Ammon's horn (tissue), 1 donor: ENCODE data around the gene KRT79.
"Not testable (repeated sequence)": the region's sequence is repeated elsewhere in the genome, so short reads cannot be mapped to it uniquely, and the experiment has no call there.

Experiments
- DNase-seq: peaks from one replicate; pipeline ENCODE4 v3.0.0-alpha.2; 2016; ENCODE audit warnings: low spot score

KRT79 gene

GRCh38 chr12:52806821-52807543, 27.1 kb downstream of the KRT79 start:
- no peak for DNase-seq

GRCh38 chr12:52806169-52806811, 27.8 kb downstream of the KRT79 start:
- DNase-seq = no peak

- no peak for DNase-seq
These were observed 28.4 kb downstream of the KRT79 start for GRCh38 chr12:52805739-52806138.

- DNase-seq = no peak
These were observed 29.1 kb downstream of the KRT79 start for GRCh38 chr12:52805000-52805399.

GRCh38 chr12:52802442-52802841, 31.7 kb downstream of the KRT79 start:
- no peak for DNase-seq

- no peak for DNase-seq
These were observed 32.3 kb downstream of the KRT79 start for GRCh38 chr12:52801773-52802172.

GRCh38 chr12:52800259-52800917, 33.7 kb downstream of the KRT79 start:
- no peak for DNase-seq

GRCh38 chr12:52799505-52800211, 34.5 kb downstream of the KRT79 start:
- no peak for DNase-seq

GRCh38 chr12:52798671-52799504, 35.2 kb downstream of the KRT79 start:
- DNase-seq = no peak

- no peak for DNase-seq
These were observed 36.0 kb downstream of the KRT79 start for GRCh38 chr12:52798003-52798670.

GRCh38 chr12:52797529-52797894, 36.6 kb downstream of the KRT79 start:
- DNase-seq = no peak

GRCh38 chr12:52796839-52797528, 37.1 kb downstream of the KRT79 start:
- no peak for DNase-seq

- DNase-seq = no peak
These were observed 37.7 kb downstream of the KRT79 start for GRCh38 chr12:52796429-52796794.

- DNase-seq = no peak
These were observed 38.2 kb downstream of the KRT79 start, which contains the start of gene KRT3 for GRCh38 chr12:52795694-52796428. Gene KRT3, minus strand, starts transcription at chr12:52796117. Its CDS starts 75 bp downstream, at chr12:52796042.

GRCh38 chr12:52795332-52795674, 38.8 kb downstream of the KRT79 start:
- DNase-seq = not testable (repeated sequence)

GRCh38 chr12:52794479-52795331, 39.4 kb downstream of the KRT79 start:
- DNase-seq = no peak

GRCh38 chr12:52792185-52793029, 41.7 kb downstream of the KRT79 start:
- no peak for DNase-seq
